Loucy (cell line): ENCODE data around the gene CWC22.
A peak's percentile ranks its signal among the peaks of the same experiment; 100 is the strongest.

ENCODE experiments used
- H2AFZ ChIP-seq: fragments of 200-600 bp; sonication (generic); 2 replicates; pipeline ENCODE4 v1.6.0; 2016; ENCODE audit warnings: antibody characterized with exemption, mild to moderate bottlenecking, low read length, moderate library complexity
- H3F3A ChIP-seq: fragments of 200-600 bp; 2 replicates; pipeline ENCODE4 v1.6.0; 2016; ENCODE audit warnings: antibody characterized with exemption, low read depth, mild to moderate bottlenecking
- H3K27me3 ChIP-seq: fragments of 200-600 bp; sonication (generic); 2 replicates; pipeline ENCODE4 v1.6.1; 2014; ENCODE audit warnings: low read length, mild to moderate bottlenecking; ENCODE audit not compliant: insufficient read depth, poor library complexity, severe bottlenecking
- H3K36me3 ChIP-seq: fragments of 200-600 bp; sonication (generic); 2 replicates; pipeline ENCODE4 v1.6.1; 2016; ENCODE audit warnings: low read length; ENCODE audit not compliant: insufficient read depth
- H3K4me1 ChIP-seq: fragments of 200-600 bp; sonication (generic); 2 replicates; pipeline ENCODE4 v1.5.1; 2014; ENCODE audit warnings: low read length, mild to moderate bottlenecking; ENCODE audit not compliant: insufficient read depth, poor library complexity, severe bottlenecking
- H3K4me2 ChIP-seq: fragments of 200-600 bp; sonication (generic); 2 replicates; pipeline ENCODE4 v1.6.0; 2014; ENCODE audit warnings: antibody characterized with exemption, low read length, low read depth, mild to moderate bottlenecking; ENCODE audit not compliant: poor library complexity, severe bottlenecking
- H3K4me3 ChIP-seq: fragments of 200-600 bp; sonication (generic); 2 replicates; pipeline ENCODE4 v1.5.1; 2014; ENCODE audit warnings: low read length, mild to moderate bottlenecking, mixed read lengths; ENCODE audit not compliant: poor library complexity, severe bottlenecking
- H3K79me2 ChIP-seq: fragments of 200-600 bp; sonication (generic); 2 replicates; pipeline ENCODE4 v1.6.1; 2014; ENCODE audit warnings: low read length; ENCODE audit not compliant: insufficient read depth
- H3K9ac ChIP-seq: fragments of 200-600 bp; sonication (generic); 2 replicates; pipeline ENCODE4 v1.6.0; 2014; ENCODE audit warnings: mild to moderate bottlenecking, low read depth, low read length, moderate library complexity; ENCODE audit not compliant: poor library complexity, severe bottlenecking
- H3K9me2 ChIP-seq: fragments of 200-600 bp; sonication (generic); replicated peaks from 2 replicates; pipeline ENCODE4 v1.6.1; 2016; ENCODE audit warnings: low read depth, low read length, mixed read lengths
- H3K9me3 ChIP-seq: fragments of 200-600 bp; sonication (generic); 2 replicates; pipeline ENCODE4 v1.6.1; 2014; ENCODE audit warnings: mild to moderate bottlenecking, antibody characterized with exemption, low read length, low read depth; ENCODE audit not compliant: insufficient read depth
- H4K20me1 ChIP-seq: fragments of 200-600 bp; sonication (generic); 2 replicates; pipeline ENCODE4 v1.6.0; 2014; ENCODE audit warnings: antibody characterized with exemption, low read length, mild to moderate bottlenecking; ENCODE audit not compliant: insufficient read depth, poor library complexity, severe bottlenecking
- EZH2phosphoT487 ChIP-seq: fragments of 200-600 bp; IDR thresholded peaks from 2 replicates; pipeline ENCODE4 v1.6.1; 2018; ENCODE audit warnings: antibody characterized with exemption, mild to moderate bottlenecking, moderate library complexity, borderline replicate concordance
- TF ChIP-seq, protein P1 (sequence below): fragments of 200-600 bp; sonication (generic); conservative IDR thresholded peaks from 2 replicates; pipeline ENCODE4 v1.5.1; 2014; ENCODE audit warnings: mild to moderate bottlenecking, antibody characterized with exemption, low read length

Gene CWC22

DNA sequence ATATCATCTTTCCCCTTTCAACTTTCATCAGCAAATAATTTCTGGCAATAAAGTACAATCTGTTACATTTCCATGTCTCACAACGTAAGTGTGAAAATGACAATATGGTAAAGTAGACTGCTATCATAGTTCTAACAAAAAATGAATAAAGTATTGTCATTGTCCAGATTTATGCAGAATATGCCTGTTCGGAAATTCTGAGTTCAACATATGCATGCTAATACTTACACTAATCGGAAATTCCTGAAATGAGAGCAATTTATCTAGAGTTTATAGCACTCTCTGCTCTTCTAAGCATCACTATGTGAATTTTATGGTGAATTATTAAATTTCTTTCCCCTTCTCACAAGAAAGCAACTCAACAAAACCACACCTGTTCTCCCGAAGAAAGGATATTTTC is 8.1 kb downstream of the CWC22 start:
- Histone ChIP-seq H3K27me3 (no peaks in the 10 kb centered on the region), H3F3A (no peaks in the 10 kb centered on the region), H3K79me2 (peaks cover 90% of the 10 kb centered on the region), H2AFZ (no peak overlapping the region), H3K4me3 (no peak overlapping the region), H3K9me3 (no peaks in the 10 kb centered on the region), H3K9me2 (no peaks in the 10 kb centered on the region), H3K4me2 (no peak overlapping the region), H3K9ac (no peak overlapping the region), H4K20me1 (peaks cover 53% of the 10 kb centered on the region), H3K4me1 (peaks cover 51% of the 10 kb centered on the region), H3K36me3 (no peaks in the 10 kb centered on the region)
- TF ChIP-seq, protein P1, sequence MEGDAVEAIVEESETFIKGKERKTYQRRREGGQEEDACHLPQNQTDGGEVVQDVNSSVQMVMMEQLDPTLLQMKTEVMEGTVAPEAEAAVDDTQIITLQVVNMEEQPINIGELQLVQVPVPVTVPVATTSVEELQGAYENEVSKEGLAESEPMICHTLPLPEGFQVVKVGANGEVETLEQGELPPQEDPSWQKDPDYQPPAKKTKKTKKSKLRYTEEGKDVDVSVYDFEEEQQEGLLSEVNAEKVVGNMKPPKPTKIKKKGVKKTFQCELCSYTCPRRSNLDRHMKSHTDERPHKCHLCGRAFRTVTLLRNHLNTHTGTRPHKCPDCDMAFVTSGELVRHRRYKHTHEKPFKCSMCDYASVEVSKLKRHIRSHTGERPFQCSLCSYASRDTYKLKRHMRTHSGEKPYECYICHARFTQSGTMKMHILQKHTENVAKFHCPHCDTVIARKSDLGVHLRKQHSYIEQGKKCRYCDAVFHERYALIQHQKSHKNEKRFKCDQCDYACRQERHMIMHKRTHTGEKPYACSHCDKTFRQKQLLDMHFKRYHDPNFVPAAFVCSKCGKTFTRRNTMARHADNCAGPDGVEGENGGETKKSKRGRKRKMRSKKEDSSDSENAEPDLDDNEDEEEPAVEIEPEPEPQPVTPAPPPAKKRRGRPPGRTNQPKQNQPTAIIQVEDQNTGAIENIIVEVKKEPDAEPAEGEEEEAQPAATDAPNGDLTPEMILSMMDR: no peak
- no peak for TF ChIP-seq EZH2phosphoT487

DNA sequence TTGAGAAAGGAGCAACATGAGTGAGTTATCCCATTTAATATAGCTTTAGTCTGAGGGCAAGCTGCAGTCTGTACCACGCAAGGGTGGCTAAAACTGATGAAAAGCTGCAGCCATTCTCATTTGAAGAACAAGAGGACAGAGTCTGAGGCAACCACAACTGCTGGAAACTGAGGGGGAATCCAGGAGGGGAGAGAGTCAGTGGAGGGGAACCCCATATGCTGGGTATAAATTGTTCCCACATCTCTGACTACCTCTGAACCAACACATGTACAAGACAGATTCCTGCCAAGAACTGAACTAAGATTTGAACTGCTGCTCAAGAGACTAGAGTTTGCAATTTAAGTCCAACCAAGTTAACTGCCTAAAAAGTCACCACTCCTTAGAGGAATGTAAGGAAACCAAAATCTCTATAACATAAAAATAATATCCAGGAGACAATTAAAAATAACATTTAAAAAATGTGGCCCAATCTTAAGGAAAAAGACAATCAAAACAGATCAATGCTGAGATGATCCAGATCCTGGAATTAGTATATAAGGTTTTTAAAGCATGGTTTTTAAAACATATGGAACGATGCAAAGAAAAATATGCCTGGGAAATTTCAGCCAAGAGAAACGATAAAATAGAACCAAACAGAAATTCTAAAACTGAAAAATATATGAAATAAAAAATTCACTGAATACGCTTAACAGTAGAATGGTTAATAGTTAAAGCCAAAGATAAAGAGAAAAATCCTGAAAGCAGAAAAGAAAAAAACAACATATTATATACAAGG is 11.2 kb downstream of the CWC22 start:
- Histone ChIP-seq H3K9me2 (no peaks in the 10 kb centered on the region), H3F3A (no peaks in the 10 kb centered on the region), H3K27me3 (no peaks in the 10 kb centered on the region), H3K4me3 (no peak overlapping the region), H3K36me3 (peaks cover 17% of the 10 kb centered on the region; the same call in 1 of the 2 replicates), H3K4me1 (peaks cover 31% of the 10 kb centered on the region), H4K20me1 (peaks cover 53% of the 10 kb centered on the region), H2AFZ (no peak overlapping the region), H3K9ac (no peak overlapping the region), H3K9me3 (no peaks in the 10 kb centered on the region), H3K4me2 (peak overlapping the region; percentile 29), H3K79me2 (peaks cover 78% of the 10 kb centered on the region)
- TF ChIP-seq, protein P1: no peak
- no peak for TF ChIP-seq EZH2phosphoT487

DNA sequence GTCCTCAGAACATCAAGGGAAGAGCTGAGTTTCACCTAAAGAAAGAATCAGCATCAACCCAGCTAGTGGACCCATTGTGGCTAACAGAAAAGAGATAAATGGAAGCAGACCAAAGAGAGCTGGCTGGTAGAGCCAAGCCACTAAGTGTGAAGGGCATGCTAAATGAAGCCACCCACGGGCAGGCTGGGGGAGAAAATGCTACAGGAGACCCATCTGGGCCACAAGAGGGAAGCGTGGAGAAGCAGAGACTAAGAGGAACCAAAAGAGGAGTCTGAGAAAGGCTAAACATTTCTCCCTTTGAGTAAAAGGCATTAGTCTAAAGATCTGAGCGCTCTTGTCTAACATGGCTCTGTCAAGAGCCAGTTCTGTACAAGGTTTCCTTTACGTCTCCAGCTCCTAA is 15.8 kb downstream of the CWC22 start:
- peaks cover 44% of the 10 kb centered on the region for H3K79me2 ChIP-seq
- no peaks in the 10 kb centered on the region for H3K9me2 ChIP-seq
- TF ChIP-seq, protein P1: peak; percentile 46
- no peak for TF ChIP-seq EZH2phosphoT487

More for the DNA sequence above, 15.8 kb downstream of the CWC22 start:
- Histone ChIP-seq H3K4me2 (peak overlapping the region; percentile 11), H3K9ac (no peak overlapping the region), H2AFZ (no peak overlapping the region), H3K9me3 (no peaks in the 10 kb centered on the region), H3K4me3 (no peak overlapping the region), H3K4me1 (peaks cover 17% of the 10 kb centered on the region), H3K27me3 (no peaks in the 10 kb centered on the region), H3K36me3 (peaks cover 39% of the 10 kb centered on the region; the same call in 1 of the 2 replicates), H3F3A (no peaks in the 10 kb centered on the region), H4K20me1 (peaks cover 22% of the 10 kb centered on the region)
